ENCODE measurements around the gene PRAC1.

Gene PRAC1

GRCh38 chr17:48745381-48746275 is 23.3 kb upstream of the PRAC1 start:
- DNase-seq (ENCODE audit: extremely low read depth, low read depth): no peak
- TF ChIP-seq CTCF (IDR thresholded peaks at IDR 0.05; ENCODE audit: low read depth, low read length): no peak

GRCh38 chr17:48740537-48740936 is 18.2 kb upstream of the PRAC1 start:
- no peak for TF ChIP-seq CTCF (IDR thresholded peaks at IDR 0.05; ENCODE audit: low read depth, low read length)
- DNase-seq (ENCODE audit: extremely low read depth, low read depth): no peak

GRCh38 chr17:48738803-48739526 is 16.6 kb upstream of the PRAC1 start:
- no peak for TF ChIP-seq CTCF (IDR thresholded peaks at IDR 0.05; ENCODE audit: low read depth, low read length)
- no peak for DNase-seq (ENCODE audit: extremely low read depth, low read depth)

GRCh38 chr17:48738424-48738802 is 16.1 kb upstream of the PRAC1 start:
- DNase-seq (ENCODE audit: extremely low read depth, low read depth): no peak
- no peak for TF ChIP-seq CTCF (IDR thresholded peaks at IDR 0.05; ENCODE audit: low read depth, low read length)

GRCh38 chr17:48737330-48738043 is 15.2 kb upstream of the PRAC1 start:
- no peak for TF ChIP-seq CTCF (IDR thresholded peaks at IDR 0.05; ENCODE audit: low read depth, low read length)
- DNase-seq (ENCODE audit: extremely low read depth, low read depth): no peak

- TF ChIP-seq CTCF (IDR thresholded peaks at IDR 0.05; ENCODE audit: low read depth, low read length): no peak
- no peak for DNase-seq (ENCODE audit: extremely low read depth, low read depth)
Observed at GRCh38 chr17:48735062-48735351, 12.7 kb upstream of the PRAC1 start.

All from AG09319 (cell line).